HCT116 (cell line): ENCODE measurements around the gene ARHGAP10. TPM values are rescaled to one million over a fixed set of nuclear protein-coding genes. Genes with fewer than 3 reads are reported as not detected.

Experiments
- ATAC-seq: fragments of 200-7000 bp; cut with Tn5 transposase; 2 replicates; pipeline ENCODE4 v1.9.1; 2020; ENCODE audit warnings: mild to moderate bottlenecking, moderate library complexity
- BruUV-seq: library from RNA; stranded (reverse); fragments of 400-500 nt; replicated peaks from 2 replicates; lab custom pipeline; 2021; lab: Mats Ljungman, UMichigan
- CTCF ChIA-PET: fragments of 300-600 bp; sonication (Branson Sonifier 250); formaldehyde crosslinking; loops from one replicate; lab custom pipeline; 2021; ENCODE audit warnings: antibody characterized with exemption; lab: Charles Lee
- POLR2A ChIA-PET: fragments of 300-600, 350-600 bp; sonication (Branson Sonifier 250); formaldehyde crosslinking; loops from one replicate; lab custom pipeline; 2021; ENCODE audit warnings: antibody characterized with exemption; lab: Charles Lee
- RAD21 ChIA-PET, 2 experiments: fragments of 300-600 bp; sonication (Branson Sonifier 250); formaldehyde crosslinking; loops; one replicate each; lab custom pipeline; 2023; ENCODE audit warnings: low total read pairs in 2 of 2; ENCODE audit not compliant: uncharacterized antibody in 2 of 2, unreplicated experiment in 2 of 2, low non-redundant PET in 1 of 2; lab: Charles Lee
- DNase-seq: peaks from one replicate; pipeline ENCODE4 v3.0.0-alpha.2; 2010; ENCODE audit warnings: low read depth, low spot score
- H2AFZ ChIP-seq: fragments of 200-600 bp; shearing (Covaris generic), sonication (generic); 2 replicates; pipeline ENCODE4 v1.6.1; 2017; ENCODE audit warnings: low read depth, mixed run types, mixed read lengths, antibody characterized with exemption, low read length; ENCODE audit not compliant: poor library complexity, severe bottlenecking
- H3K27ac ChIP-seq: 2 replicates; pipeline ENCODE4 v1.5.1; 2012; ENCODE audit warnings: low read depth, low read length
- H3K27me3 ChIP-seq: fragments of 200-600 bp; sonication (generic); 2 replicates; pipeline ENCODE4 v1.6.1; 2016; ENCODE audit warnings: mixed run types, low read length, mixed read lengths; ENCODE audit not compliant: insufficient read depth
- H3K36me3 ChIP-seq, 2 experiments: fragments of 200-500 bp in 1 of 2; fragments of 200-600 bp in 1 of 2; sonication (Bioruptor generic) in 1 of 2; sonication (generic) in 1 of 2; 2 replicates each; pipeline versions ENCODE4 v1.5.1 to v1.6.1; 2014 to 2016; ENCODE audit warnings: low read length in 2 of 2, inconsistent platforms in 1 of 2, mixed read lengths in 1 of 2, mixed run types in 1 of 2; ENCODE audit not compliant: insufficient read depth in 2 of 2, control insufficient read depth in 1 of 2
- H3K4me1 ChIP-seq, 2 experiments: fragments of 200-600 bp in 1 of 2; sonication (generic) in 1 of 2; 2 replicates each; pipeline versions ENCODE4 v1.5.1 to v1.6.1; 2012 to 2017; ENCODE audit warnings: low read length in 2 of 2, inconsistent platforms in 1 of 2, mild to moderate bottlenecking in 1 of 2, mixed read lengths in 1 of 2, mixed run types in 1 of 2, moderate library complexity in 1 of 2; ENCODE audit not compliant: insufficient read depth in 2 of 2, control insufficient read depth in 1 of 2
- H3K4me2 ChIP-seq: fragments of 200-600 bp; sonication (generic); 2 replicates; pipeline ENCODE4 v1.6.1; 2017; ENCODE audit warnings: mixed run types, low read length, mixed read lengths
- H3K4me3 ChIP-seq, 2 experiments: fragments of 200-600 bp in 1 of 2; sonication (generic) in 1 of 2; replicated peaks in 1 of 2; 2 replicates each; pipeline ENCODE4 v1.5.1; 2011 to 2016; ENCODE audit warnings: low read length in 2 of 2, control low read depth in 1 of 2, low read depth in 1 of 2, mild to moderate bottlenecking in 1 of 2, mixed read lengths in 1 of 2, mixed run types in 1 of 2
- H3K79me2 ChIP-seq: fragments of 200-600 bp; sonication (generic); 2 replicates; pipeline ENCODE4 v1.6.1; 2017; ENCODE audit warnings: mild to moderate bottlenecking, mixed run types, low read length, moderate library complexity, mixed read lengths; ENCODE audit not compliant: insufficient read depth
- H3K9ac ChIP-seq: fragments of 200-600 bp; sonication (generic); 2 replicates; pipeline ENCODE4 v1.6.1; 2016; ENCODE audit warnings: low read length, mixed read lengths
- H3K9me2 ChIP-seq: fragments of 200-600 bp; sonication (generic), shearing (Covaris generic); 2 replicates; pipeline ENCODE4 v1.6.1; 2017; ENCODE audit warnings: mixed run types, mild to moderate bottlenecking, moderate library complexity; ENCODE audit not compliant: insufficient read depth
- H3K9me3 ChIP-seq, 2 experiments: fragments of 200-500 bp in 1 of 2; fragments of 200-600 bp in 1 of 2; sonication (Bioruptor generic) in 1 of 2; sonication (generic) in 1 of 2; 2 replicates each; pipeline ENCODE4 v1.6.1; 2014 to 2017; ENCODE audit warnings: low read length in 2 of 2, mixed read lengths in 2 of 2, inconsistent platforms in 1 of 2, low read depth in 1 of 2, mild to moderate bottlenecking in 1 of 2, mixed run types in 1 of 2, moderate library complexity in 1 of 2; ENCODE audit not compliant: control insufficient read depth in 1 of 2, insufficient read depth in 1 of 2
- H4K20me1 ChIP-seq: fragments of 200-600 bp; sonication (generic), shearing (Covaris generic); 2 replicates; pipeline ENCODE4 v1.6.1; 2017; ENCODE audit warnings: mixed run types, mild to moderate bottlenecking, moderate library complexity; ENCODE audit not compliant: insufficient read depth
- JUND ChIP-seq: IDR thresholded peaks from 2 replicates; pipeline ENCODE4 v1.6.1; 2012
- POLR2A ChIP-seq: IDR thresholded peaks from 2 replicates; pipeline ENCODE4 v1.7.0; 2011; ENCODE audit warnings: borderline replicate concordance; ENCODE audit not compliant: insufficient read depth, insufficient read length; ENCODE audit errors: extremely low read depth
- SIN3A ChIP-seq: IDR thresholded peaks from 2 replicates; pipeline ENCODE4 v1.6.1; 2012; ENCODE audit warnings: low read depth
- SP1 ChIP-seq: IDR thresholded peaks from 2 replicates; pipeline ENCODE4 v1.6.1; 2012; ENCODE audit warnings: low read depth
- SRF ChIP-seq: IDR thresholded peaks from 2 replicates; pipeline ENCODE4 v1.6.1; 2012; ENCODE audit warnings: low read depth
- TCF7L2 ChIP-seq: IDR thresholded peaks from 2 replicates; pipeline ENCODE4 v1.7.0; 2011; ENCODE audit warnings: borderline replicate concordance, inconsistent platforms; ENCODE audit not compliant: insufficient read depth, insufficient read length; ENCODE audit errors: extremely low read depth
- intact Hi-C: fragments of 100-400 bp; cut with micrococcal nuclease; formaldehyde crosslinking; loops from 2 replicates; pipeline ENCODE4 v1.10.0; 2022
- total RNA-seq: library from RNA; stranded (reverse); gene quantifications from one replicate; pipeline ENCODE4 v1.2.1, GENCODE V29; 2021; ENCODE audit not compliant: unreplicated experiment

Gene ARHGAP10
- total RNA-seq, 1 experiment from 2014 or later: 24.7 TPM

GRCh38 chr4:148075438-148075837 lies 343.6 kb downstream of the ARHGAP10 start:
- Histone ChIP-seq H3K9me3 (0 out of 4 replicates have a peak, but pooled peaks cover 0 to 4% of the 10 kb centered on the region in 2 experiments), H3K79me2 (no peaks in the 10 kb centered on the region), H3K4me3 (no peak overlapping the region), H3K9me2 (no peaks in the 10 kb centered on the region), H3K36me3 (no peaks in the 10 kb centered on the region; a peak in 1 of 4 replicates), H4K20me1 (no peaks in the 10 kb centered on the region), H3K27me3 (no peaks in the 10 kb centered on the region), H3K4me1 (no peaks in the 10 kb centered on the region), H3K9ac (no peak overlapping the region), H3K4me2 (no peak overlapping the region), H2AFZ (no peak overlapping the region), H3K27ac (no peak overlapping the region)
- DNase-seq (no peak), ATAC-seq (no peak)
- BruUV-seq: no TSS peak
- intact Hi-C loops: no loop called here
- TF ChIP-seq POLR2A: no peak
- ChIA-PET RAD21 (no interaction called here), POLR2A (no interaction called here), CTCF (no interaction called here)

GRCh38 chr4:148076964-148077363 lies 345.1 kb downstream of the ARHGAP10 start:
- H3K9me2 ChIP-seq: no peaks in the 10 kb centered on the region
- H3K9me3 ChIP-seq: 0 out of 4 replicates have a peak, but pooled peaks cover 0 to 4% of the 10 kb centered on the region in 2 experiments
- no peaks in the 10 kb centered on the region for H3K27me3 ChIP-seq
- no peak overlapping the region for H3K4me3 ChIP-seq
- TF ChIP-seq SRF: no peak
- TF ChIP-seq SIN3A: no peak
- TF ChIP-seq TCF7L2: no peak
- no peak for TF ChIP-seq JUND
- no peak for TF ChIP-seq SP1
- no peaks in the 10 kb centered on the region; a peak in 1 of 4 replicates for H3K36me3 ChIP-seq
- ChIA-PET RAD21 (no interaction called here), POLR2A (no interaction called here), CTCF (no interaction called here)
- DNase-seq (no peak), ATAC-seq (no peak)
- no peak overlapping the region for H2AFZ ChIP-seq
- H3K4me2 ChIP-seq: no peak overlapping the region
- H4K20me1 ChIP-seq: no peaks in the 10 kb centered on the region
- H3K4me1 ChIP-seq: no peaks in the 10 kb centered on the region
- BruUV-seq: no TSS peak
- H3K79me2 ChIP-seq: no peaks in the 10 kb centered on the region
- H3K27ac ChIP-seq: no peak overlapping the region
- H3K9ac ChIP-seq: no peak overlapping the region
- intact Hi-C loops: no loop called here
